GM19025 (cell line): Measurements from ENCODE around the gene KCNJ5.

ENCODE experiments used
- ATAC-seq: cut with Tn5 transposase; IDR thresholded peaks from one replicate; pipeline ENCODE4 v1.9.1; 2021; ENCODE audit warnings: mild to moderate bottlenecking, low read depth, moderate library complexity; ENCODE audit not compliant: unreplicated experiment

Gene KCNJ5

GRCh38 chr11:128893578-128894285 lies 2.6 kb downstream of the KCNJ5 start:
- no peak for ATAC-seq

DNA sequence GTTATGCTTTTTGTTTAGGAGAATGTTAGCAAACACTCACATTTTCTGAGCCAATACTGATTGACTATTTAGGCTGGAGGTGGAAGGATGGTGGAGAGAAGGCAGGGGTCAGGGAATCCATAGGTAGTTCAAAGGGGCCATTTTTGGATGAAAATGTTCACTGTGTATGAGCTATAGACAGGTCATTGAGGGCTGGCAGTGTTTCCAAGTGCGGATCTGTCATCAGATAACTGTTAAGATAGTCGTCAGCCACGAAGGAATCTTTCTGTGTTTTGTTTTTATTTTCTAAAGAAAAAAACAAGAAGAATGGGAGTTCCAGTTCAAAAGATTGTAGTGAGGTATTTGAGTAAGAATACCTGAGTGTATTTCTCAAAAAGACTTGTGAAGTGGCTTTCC lies 3.1 kb downstream of the KCNJ5 start:
- ATAC-seq, result no peak

GRCh38 chr11:128894685-128895084 lies 3.5 kb downstream of the KCNJ5 start:
- no peak for ATAC-seq

GRCh38 chr11:128895526-128895925 lies 4.4 kb downstream of the KCNJ5 start:
- no peak for ATAC-seq

- ATAC-seq, result no peak
These were observed 5.2 kb downstream of the KCNJ5 start for GRCh38 chr11:128896356-128896755.

DNA sequence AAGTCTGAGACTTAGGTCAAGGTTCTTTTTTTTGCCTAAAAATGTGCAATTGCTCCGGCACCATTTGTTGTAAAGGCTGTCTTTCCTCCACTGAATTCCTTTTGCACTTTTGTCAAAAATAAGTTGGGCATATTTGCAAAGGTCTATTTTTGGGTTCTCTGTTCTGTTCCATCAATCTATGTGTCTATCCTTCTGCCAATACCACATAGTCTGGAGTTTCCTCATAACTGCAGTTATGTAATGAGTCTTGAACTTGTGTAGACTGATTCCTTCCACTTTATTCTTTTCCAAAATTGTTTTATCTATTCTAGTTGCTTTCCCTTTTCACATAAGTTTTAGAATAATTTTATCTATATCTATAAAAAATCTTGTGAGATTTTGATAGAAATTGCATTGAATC lies 6.7 kb downstream of the KCNJ5 start:
- ATAC-seq, result no peak

DNA sequence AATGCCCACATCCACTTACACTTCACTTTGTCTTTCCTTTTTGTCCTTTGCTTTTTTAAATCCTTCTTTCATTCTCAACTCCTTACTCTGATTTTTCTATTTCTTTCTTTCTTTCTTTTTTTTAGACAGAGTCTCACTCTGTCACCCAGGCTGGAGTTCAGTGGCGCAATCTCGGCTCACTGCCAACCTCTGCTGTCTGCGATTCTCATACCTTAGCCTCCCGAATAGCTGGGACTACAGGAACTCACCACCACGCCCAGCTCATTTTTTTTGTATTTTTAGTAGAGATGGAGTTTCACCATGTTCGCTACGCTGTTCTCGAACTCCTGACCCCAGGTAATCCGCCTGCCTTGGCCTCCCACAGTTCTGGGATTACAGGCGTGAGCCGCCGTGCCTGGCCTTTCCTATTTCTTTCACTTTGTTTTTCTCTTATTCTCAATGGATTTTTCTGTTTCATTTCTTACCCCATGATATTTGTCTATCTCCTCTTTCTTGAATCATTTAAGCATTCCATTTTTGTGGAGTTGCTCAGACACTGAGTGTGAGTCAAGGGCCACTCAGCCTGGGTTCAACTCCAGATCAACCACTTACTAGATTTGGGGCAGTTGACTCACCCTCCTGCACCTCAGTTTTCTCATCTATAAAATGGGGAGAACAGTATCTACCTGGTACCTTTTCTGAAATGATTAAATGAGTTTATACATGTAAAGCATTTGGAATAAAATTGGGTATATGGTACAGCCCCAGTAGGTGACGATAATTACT lies 7.6 kb downstream of the KCNJ5 start:
- ATAC-seq, result no peak

DNA sequence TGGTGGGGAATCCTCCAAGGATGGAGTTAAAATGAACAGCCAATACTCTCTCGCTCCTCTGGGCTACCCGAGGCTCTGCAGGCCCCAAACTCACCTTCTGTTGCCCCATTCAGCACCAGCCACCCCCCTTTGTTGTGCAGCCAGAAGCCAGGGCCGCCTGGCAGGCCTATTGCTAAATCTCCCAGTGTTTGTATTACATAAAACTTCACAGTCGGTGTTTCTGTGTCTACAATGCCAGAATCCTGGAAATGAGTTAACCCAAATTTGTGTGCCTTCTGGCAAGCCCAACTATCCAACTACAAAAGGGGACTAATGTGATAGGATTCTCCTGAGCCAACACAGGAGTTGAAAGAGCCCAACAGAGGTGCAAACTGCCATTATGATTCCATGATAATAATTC lies 9.3 kb downstream of the KCNJ5 start:
- no peak for ATAC-seq

GRCh38 chr11:128901653-128902514 lies 10.7 kb downstream of the KCNJ5 start:
- no peak for ATAC-seq

DNA sequence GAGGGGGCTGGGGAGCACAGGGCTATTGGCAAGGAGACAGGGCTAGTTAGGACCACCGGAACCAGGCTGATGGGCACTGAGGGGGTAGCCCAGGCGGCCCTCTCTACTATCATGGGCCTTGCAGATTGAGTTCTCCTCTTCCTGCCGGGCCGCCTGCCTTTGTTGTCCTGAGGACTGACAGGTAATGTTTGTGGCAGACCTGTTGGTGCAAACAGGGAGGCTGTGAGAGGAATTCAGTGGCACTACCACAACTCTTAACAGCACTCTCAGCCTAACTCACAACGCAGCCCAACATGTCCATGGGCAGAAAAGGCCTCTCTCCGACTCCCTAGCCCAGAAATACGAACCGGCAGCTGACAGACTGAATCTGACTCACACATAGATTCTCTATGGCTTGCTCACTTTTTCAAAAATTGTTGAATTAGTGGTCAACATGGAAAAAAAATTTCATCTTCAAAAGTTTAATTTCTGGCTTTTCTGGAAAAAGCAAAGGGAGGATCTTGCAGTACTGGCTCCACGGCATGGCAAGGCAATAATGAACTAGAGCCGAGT lies 11.4 kb downstream of the KCNJ5 start:
- no peak for ATAC-seq

- no peak for ATAC-seq
These were observed 12.3 kb downstream of the KCNJ5 start for GRCh38 chr11:128903248-128904061.

DNA sequence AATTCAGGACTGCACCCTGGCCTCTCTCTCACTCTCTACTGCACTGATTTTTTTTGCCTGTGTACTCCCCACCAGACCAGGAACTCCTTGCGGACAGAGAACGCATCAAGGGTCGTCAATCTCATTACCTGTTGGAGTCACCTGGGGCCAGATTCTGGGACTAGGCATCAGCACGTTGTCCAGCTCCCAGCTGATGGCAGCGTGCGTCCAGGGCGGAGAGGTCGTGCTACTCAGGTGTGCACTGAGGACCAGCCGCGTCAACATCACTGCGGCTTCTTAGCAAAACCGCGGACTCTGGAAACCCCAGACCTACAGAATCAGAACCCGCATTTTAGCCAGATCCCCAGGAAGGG lies 13.1 kb downstream of the KCNJ5 start:
- no peak for ATAC-seq

DNA sequence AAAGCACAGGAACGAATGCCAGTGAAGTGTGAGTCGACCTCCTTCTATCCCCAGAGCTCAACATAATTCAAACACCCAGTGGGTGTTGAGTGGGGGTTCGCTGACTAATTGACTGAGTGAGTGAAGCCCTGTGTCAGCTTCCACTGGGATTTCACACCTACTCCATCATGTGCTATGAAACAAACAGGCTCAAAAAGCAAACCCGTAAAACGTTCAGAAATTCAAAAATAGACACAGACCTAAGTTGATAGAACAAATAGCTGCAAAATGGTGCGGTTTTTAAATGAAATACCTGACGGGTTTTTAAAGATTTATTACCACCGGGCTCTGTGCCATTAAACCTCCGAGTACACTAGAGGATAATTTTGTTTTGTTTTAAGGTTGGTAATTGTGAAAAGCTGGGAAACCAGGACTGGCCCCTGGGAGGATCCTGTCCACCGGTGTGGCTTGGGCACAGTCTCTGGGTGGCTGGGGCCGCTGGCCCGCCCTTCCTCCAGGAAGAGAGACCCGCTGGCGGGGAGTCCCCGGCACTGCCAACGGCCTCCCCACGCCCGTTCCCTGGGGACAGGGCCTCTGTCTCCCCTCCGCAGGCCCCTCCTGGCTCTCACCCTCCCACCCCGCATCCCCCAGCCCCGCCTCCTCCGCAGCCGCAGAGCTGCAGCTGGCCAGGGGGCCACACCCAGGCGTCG lies 13.6 kb downstream of the KCNJ5 start:
- peak; percentile 47 for ATAC-seq

GRCh38 chr11:128905345-128906184 lies 14.4 kb downstream of the KCNJ5 start:
- peak; percentile 30 for ATAC-seq

DNA sequence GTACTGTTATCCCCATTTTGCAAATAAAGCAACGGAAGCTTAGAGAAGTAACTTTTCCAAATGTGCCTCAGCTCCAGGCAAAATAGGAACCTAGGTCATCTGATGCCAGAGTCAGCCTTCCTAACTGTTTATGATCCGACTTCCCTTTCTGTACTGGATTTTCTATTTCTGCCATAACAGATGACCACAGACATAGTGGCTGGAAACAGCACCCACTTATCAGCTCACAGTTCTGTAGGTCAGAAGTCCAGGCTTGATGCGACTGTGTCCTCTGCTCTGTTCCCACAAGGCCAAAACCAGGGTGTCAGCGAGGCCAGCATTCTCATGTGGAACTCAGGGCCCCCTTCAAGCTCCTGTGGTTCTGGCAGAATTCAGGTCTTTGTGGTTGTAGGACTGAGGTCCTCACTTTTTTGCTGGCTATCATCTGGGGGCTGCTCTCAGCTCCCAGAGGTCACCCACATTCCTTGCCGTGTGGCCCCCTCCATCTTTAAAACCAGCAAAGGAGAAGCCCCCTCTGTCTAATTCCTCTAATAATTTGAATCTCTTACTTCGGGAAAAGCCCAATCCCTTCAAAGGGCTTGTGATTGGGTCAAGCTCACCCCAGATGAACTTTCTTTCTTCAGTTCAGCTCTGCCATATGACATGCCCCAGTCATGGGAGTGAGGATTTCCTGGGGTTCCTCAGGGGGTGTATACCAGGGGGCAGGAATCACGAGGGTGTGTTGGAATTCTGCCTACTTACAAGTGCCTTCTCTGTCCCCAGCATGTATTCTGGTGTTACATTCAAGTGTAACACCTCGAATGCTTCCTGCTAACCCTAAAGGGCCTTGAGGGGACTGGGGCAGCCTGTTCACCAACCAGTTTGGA lies 15.3 kb downstream of the KCNJ5 start:
- no peak for ATAC-seq

DNA sequence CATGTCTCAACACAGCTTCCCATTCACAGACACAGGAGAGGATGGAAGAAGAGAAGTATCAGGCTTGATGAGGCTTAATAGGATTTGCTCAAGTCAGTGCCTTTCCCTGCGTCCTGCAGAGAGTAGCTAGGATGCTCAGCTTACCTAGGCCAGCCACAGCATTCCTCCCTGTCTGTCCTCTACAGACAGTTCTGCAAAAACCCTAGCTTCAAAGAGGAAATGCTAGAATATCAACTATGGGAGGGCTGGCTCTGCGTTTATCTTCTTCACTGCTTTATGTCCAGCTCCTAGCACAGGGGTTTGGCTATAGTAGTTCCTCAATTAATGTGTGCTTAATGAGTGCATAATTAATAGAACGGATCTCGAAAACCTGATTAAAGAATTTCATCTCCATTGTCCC lies 16.4 kb downstream of the KCNJ5 start:
- no peak for ATAC-seq

DNA sequence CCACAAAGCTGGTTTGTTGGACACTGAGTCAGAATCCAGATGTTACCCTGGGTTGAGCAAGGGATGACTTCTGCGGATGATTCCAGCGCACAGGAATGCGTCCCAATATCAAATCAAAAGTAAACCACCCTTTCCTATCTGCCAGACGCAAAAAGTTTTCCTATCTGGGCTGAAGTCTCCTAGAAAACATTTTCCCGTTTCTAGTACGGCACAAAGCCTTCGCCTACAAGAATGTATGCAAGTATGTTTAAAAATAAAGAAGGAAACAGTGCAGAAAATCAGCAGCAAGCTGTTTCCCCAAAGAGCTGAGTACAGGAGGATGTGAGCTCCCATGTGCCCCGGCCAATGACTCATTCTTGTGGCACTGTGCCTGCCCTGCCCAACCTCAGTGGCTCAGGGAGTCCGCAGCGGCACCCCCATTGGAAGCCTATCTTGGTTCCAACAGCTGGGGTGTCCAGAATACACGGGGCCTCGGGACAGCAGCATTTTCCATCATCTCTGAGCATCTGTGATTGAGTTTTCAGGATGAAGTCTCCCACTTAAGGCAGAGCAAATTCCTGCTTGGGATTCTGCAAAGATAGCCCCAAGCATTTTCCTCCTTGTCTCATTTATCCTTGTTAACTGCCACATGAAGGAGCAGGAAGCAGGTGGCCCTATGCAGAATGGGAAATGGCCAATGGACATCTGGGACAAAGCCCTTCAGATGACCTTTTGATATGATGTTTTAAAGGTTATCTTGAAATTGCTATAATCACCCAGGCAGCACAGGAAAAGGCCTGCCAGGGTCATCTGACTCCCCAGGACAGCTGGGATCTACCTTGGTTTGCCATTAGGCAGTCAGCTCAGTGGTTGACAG lies 17.5 kb downstream of the KCNJ5 start:
- no peak for ATAC-seq
